VCaP (cell line): ENCODE data around the gene OTOG.

Source experiments
- H3K27ac ChIP-seq: fragments of 450-650 bp; 2 replicates; pipeline ENCODE4 v1.5.1; 2017
- TF ChIP-seq, protein P1 (sequence below): fragments of 450-650 bp; conservative IDR thresholded peaks from 2 replicates; pipeline ENCODE4 v1.5.1; 2017; ENCODE audit warnings: mild to moderate bottlenecking, moderate library complexity

Gene OTOG

DNA sequence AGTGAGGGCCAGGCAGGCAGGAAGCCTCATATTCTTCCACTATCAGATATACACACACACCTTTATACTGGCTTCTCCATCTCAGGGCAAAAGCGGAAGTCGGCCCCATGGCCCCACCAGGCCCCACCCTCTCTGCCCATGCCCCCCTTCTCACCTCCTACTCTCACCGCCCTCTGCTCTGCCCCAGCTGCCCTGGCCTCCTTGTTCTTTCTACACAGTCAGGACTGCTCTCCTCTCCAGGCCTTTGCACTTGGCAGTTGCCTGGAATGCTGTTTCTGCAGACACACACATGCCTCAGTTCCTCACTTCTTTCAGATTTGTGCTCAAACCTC, 25.3 kb downstream of the OTOG start:
- H3K27ac ChIP-seq = no peak overlapping the region
- TF ChIP-seq, protein P1, sequence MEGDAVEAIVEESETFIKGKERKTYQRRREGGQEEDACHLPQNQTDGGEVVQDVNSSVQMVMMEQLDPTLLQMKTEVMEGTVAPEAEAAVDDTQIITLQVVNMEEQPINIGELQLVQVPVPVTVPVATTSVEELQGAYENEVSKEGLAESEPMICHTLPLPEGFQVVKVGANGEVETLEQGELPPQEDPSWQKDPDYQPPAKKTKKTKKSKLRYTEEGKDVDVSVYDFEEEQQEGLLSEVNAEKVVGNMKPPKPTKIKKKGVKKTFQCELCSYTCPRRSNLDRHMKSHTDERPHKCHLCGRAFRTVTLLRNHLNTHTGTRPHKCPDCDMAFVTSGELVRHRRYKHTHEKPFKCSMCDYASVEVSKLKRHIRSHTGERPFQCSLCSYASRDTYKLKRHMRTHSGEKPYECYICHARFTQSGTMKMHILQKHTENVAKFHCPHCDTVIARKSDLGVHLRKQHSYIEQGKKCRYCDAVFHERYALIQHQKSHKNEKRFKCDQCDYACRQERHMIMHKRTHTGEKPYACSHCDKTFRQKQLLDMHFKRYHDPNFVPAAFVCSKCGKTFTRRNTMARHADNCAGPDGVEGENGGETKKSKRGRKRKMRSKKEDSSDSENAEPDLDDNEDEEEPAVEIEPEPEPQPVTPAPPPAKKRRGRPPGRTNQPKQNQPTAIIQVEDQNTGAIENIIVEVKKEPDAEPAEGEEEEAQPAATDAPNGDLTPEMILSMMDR = no peak

DNA sequence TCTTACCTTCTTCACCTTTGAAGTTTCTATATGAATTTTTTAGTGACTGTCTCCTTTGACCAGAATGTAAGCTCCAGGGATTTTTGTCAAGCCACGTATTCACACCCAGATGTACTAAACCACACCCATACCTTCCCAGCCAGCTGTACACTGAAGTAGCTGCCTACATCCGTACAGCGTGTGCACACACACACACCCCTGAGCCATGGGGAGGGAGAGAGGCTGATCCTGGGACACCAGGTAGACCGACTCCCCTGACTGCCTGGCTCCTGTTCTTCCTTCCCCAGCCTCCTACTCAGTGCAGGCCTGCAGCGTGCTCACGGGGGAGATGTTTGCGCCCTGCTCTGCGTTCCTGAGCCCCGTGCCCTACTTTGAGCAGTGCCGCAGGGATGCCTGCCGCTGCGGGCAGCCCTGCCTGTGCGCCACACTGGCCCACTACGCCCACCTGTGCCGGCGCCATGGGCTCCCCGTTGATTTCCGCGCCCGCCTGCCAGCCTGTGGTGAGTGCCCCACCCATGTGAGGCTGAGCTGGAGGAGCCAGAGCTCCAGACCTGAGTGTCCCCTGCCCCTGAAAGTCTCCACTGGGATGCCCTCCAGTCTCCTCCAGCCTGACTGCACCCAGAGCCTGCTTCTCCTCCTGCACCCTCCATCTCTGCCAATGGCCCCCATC, 25.9 kb downstream of the OTOG start:
- TF ChIP-seq, protein P1 = no peak
- no peak overlapping the region for H3K27ac ChIP-seq

DNA sequence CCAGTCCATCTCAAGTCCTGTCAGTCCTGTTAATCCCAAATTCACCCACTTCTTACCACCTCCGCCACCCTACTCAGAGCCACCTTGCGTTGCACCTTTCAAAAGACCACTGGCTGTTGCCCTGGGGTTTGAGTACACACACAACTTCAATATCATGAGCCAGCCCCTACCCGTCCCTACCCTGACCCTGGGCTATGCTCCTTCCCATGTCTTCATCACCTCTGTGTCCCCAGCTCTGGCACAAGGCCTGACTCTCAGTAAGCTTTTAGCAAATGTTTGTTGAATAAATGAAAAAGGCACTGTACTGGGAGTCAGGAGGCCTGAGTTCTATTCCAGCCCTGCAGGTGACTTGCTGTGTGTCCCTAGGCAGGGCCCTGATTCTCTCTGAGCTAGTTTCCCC, 26.5 kb downstream of the OTOG start:
- TF ChIP-seq, protein P1 = no peak
- H3K27ac ChIP-seq = no peak overlapping the region

DNA sequence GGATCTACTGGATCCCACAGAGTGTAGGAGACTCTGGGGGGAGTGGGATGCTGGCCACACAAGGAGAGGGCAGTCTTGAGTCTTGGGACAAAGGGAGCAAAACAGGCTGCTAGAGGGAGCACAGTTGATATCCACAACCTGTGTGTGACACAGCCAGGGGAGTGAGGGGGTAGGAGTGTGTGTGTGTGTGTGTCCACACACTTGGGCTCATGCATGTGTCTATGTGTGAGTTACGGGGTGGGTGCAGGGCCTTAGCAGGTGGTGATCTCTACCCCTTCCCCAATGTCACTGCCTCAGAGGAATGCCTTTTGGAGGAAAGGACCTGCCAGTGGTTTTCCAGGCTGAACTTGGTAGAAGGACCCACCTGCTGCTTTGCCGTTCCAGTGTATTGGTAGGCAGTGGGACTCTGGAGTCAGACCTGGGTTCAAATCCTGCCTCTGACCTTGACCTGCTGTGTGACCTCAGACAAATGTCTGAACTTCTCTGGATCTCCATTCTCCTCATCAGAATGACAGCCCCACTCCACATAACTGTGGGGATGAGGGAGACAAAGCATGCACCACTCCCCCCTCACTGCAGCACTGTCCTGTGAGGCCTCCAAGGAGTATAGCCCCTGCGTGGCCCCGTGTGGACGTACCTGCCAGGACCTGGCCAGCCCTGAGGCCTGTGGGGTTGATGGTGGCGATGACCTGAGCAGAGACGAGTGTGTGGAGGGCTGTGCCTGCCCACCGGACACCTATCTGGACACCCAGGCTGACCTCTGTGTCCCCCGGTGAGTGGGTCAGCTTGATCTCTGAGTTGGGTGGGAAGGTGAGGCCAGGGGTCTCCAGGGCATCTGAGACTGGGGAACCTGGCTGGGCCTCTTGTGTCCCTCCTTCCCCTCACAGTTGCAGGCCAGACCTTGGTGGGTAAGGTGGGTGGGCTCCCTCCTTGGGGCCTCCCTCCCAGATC, 27.4 kb downstream of the OTOG start:
- H3K27ac ChIP-seq = no peak overlapping the region
- TF ChIP-seq, protein P1 = no peak

DNA sequence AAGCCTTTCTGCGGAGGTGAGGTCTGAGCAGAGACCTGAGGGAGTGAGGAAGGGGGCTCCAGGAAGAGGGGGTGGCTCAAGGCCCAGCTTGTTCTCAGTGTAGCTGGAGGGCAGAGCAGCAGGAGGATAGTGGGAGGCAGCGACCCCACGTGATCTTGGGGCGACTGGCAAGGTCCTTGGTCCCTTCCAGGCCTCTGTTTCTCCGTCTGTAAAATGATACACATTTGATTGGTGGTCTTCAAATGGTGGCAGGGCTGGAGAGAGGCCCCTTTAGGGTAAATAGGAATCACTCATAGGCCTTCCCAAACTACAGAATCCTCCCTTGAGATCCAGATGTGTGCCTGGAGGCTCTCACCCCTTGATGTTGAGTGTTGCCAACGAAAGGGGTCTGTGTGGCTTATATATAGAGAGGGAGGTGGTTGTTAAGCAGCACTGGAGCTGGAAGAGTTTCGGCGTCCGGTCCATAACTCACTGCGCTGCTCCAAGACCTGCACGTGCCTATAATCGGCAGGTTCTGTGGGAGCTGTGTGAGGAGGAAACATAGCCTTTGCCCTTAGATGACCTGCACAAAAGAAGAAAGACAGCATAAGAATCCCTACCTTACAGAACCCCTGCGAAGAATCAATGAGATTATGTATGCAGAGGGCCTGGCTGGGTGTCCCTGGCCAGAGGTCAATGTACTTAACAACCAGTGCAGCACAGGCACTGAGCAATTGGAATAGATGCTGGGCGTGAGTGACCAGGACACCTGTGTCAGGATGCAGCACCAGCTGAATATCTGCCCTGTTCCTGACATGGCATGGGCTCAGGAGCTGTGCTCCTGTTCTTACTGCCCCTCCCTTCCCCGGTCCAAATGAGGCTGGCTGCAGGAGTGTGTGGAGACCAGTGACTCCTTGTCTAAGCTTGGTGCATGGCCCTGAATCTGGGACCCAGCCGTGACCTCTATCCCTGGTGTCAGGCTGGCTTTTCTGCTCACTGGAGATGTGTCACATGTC, 28.7 kb downstream of the OTOG start:
- H3K27ac ChIP-seq = no peak overlapping the region
- TF ChIP-seq, protein P1 = no peak

DNA sequence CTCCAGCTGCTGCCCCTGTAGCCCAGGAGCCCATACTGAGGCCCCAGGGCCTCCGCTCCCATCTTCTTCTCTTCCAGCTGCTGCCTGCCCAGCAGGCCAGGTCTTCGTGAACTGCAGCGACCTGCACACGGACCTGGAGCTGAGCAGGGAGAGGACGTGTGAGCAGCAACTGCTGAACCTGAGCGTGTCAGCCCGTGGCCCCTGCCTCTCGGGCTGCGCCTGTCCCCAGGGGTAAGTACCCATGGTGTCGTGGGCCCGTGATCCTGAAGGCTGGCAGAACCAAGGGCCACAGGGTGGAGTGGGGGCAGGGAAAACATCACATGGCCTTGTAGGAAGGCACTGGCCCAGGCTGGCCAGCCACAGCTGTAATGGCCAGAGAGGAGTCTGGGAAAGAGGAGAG, 31.2 kb downstream of the OTOG start:
- TF ChIP-seq, protein P1 = no peak
- H3K27ac ChIP-seq = no peak overlapping the region

DNA sequence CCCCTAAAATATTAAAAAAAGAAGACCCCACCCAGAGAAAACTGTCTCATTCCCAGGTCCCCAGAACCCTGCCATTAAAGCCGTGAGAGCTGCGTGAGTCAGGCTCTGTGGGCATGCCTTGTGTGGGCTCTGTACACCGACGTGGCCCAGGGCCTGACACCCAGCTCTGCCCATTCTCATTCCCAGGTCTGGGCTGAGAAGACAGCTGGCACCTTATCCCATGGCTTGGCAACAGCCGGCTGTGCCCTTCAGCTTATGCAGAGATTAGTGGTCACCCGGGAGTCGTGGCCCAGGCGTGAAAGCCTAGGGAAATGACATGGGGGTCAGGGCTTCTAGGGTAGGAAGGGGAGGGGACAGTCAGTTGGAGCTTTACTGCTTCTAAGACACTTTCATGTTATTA, 31.9 kb downstream of the OTOG start:
- TF ChIP-seq, protein P1 = no peak
- H3K27ac ChIP-seq = no peak overlapping the region
